ENCODE data around the gene PCYOX1L. TPM values are rescaled to one million over a fixed set of nuclear protein-coding genes. Genes with fewer than 3 reads are reported as not detected.

The PCYOX1L gene
- total and polyA plus RNA-seq, 9 of the 15 experiments (the other 6 are each of a cell fraction or from before 2014, with no cell fraction given) = 2.3 to 17.9 (median 6.0) TPM

DNA sequence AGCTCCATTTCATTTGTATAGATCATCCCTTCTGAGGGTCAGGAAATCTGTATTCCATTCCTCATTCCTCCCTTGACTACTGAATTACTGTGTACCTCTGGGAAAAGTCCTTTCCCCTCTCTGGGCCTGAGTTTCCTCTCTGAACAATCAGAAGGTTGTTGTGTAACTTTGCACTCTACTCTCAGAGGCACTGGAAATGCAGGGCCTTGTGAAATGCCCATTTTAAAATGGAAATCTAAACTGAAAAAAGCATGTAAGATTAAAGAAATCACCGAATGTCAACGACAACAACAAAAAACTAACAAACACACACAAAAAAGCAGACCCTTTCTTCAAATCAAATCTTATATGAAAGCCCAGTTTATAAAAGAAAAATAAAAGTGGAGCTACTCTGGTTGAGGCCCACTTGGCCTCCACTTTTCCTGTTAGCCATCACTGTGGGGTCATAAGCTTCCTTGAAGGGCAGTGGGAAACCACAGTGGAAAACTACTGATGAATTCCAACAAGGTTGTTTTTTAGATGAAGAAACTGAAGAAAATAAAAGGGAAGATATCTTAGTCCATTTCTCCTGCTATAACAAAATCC is 34.1 kb upstream of the PCYOX1L start:
- intact Hi-C loops (cut with micrococcal nuclease) = no loop called here
- 66% methylated on average over 2 of the region's 2 CpGs for WGBS (ENCODE audit: insufficient coverage, low coverage, missing lambda C conversion rate)
- no peaks in the 10 kb centered on the region for H3K9me1 ChIP-seq (ENCODE audit: control insufficient read depth, insufficient read depth, low read length)
- no TSS peak for BruUV-seq (replicated peaks)
- no peaks in the 10 kb centered on the region for H3K27me3 ChIP-seq (ENCODE audit: control insufficient read depth in 2 of 2, insufficient read depth in 2 of 2, low read length in 2 of 2)
- no peak overlapping the region for H3K9ac ChIP-seq (ENCODE audit: insufficient read depth in 1 of 2, low read depth in 2 of 2, low read length in 2 of 2)
- H3K4me1 ChIP-seq (replicated peaks in 1 of 2; ENCODE audit: control insufficient read depth in 2 of 2, insufficient read depth in 2 of 2, low read length in 2 of 2) = peaks cover 17 to 25% of the 10 kb centered on the region in 2 experiments
- no peak overlapping the region for H2AFZ ChIP-seq (ENCODE audit: low read depth, low read length)
- FAIRE-seq = no peak
- ATAC-seq = no peak
- H3K9me3 ChIP-seq (replicated peaks; ENCODE audit: control insufficient read depth, insufficient read depth, low read depth, low read length) = no peaks in the 10 kb centered on the region
- no peaks in the 10 kb centered on the region for H3K36me3 ChIP-seq (ENCODE audit: control insufficient read depth, insufficient read depth, low read length)
- H4K20me1 ChIP-seq (replicated peaks; ENCODE audit: control insufficient read depth, insufficient read depth, low read length) = no peaks in the 10 kb centered on the region
- no peak overlapping the region for H3K4me2 ChIP-seq (ENCODE audit: insufficient read depth, low read length)
- ChIA-PET CTCF (ENCODE audit: low intra/inter-chr PET ratio) (no interaction called here), POLR2A (interaction anchor here (0.6 to 2.0 kb wide), 3 partner anchors 8 to 22 kb away, joined by 3 to 7 read pairs (median 6); partner anchors contain the start of gene GRPEL2)
- in situ Hi-C loops (cut with MboI) = loop anchor here (5.0 kb wide), 1 partner anchor 49 kb away; no protein-coding TSS in a partner anchor
- no peak overlapping the region for H3K4me3 ChIP-seq
- DNase-seq (ENCODE audit: extremely low read depth in 1 of 4, low spot score in 3 of 4) = no peak
- H3K79me2 ChIP-seq (ENCODE audit: control insufficient read depth, insufficient read depth, low read length) = no peaks in the 10 kb centered on the region
- no peak overlapping the region for H3K27ac ChIP-seq (ENCODE audit: extremely low read depth, low read depth, low read length)
- TF ChIP-seq ZFP36 (IDR thresholded peaks at IDR 0.05; ENCODE audit: low read depth, low read length, partially characterized antibody) = no peak
- TF ChIP-seq HNRNPK (IDR thresholded peaks at IDR 0.05; ENCODE audit: low read depth, low read length, poor library complexity, severe bottlenecking) = no peak
- no peak for TF ChIP-seq PHTF2 (CRISPR knock-in tag; IDR thresholded peaks at IDR 0.05)
- TF ChIP-seq ZNF134 (CRISPR knock-in tag; conservative IDR thresholded peaks at IDR 0.05) = no peak
- TF ChIP-seq, protein P1, sequence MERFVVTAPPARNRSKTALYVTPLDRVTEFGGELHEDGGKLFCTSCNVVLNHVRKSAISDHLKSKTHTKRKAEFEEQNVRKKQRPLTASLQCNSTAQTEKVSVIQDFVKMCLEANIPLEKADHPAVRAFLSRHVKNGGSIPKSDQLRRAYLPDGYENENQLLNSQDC (CRISPR knock-in tag; IDR thresholded peaks at IDR 0.05) = no peak
- TF ChIP-seq HIVEP1 (CRISPR knock-in tag; IDR thresholded peaks at IDR 0.05) = no peak
- TF ChIP-seq, protein P2, sequence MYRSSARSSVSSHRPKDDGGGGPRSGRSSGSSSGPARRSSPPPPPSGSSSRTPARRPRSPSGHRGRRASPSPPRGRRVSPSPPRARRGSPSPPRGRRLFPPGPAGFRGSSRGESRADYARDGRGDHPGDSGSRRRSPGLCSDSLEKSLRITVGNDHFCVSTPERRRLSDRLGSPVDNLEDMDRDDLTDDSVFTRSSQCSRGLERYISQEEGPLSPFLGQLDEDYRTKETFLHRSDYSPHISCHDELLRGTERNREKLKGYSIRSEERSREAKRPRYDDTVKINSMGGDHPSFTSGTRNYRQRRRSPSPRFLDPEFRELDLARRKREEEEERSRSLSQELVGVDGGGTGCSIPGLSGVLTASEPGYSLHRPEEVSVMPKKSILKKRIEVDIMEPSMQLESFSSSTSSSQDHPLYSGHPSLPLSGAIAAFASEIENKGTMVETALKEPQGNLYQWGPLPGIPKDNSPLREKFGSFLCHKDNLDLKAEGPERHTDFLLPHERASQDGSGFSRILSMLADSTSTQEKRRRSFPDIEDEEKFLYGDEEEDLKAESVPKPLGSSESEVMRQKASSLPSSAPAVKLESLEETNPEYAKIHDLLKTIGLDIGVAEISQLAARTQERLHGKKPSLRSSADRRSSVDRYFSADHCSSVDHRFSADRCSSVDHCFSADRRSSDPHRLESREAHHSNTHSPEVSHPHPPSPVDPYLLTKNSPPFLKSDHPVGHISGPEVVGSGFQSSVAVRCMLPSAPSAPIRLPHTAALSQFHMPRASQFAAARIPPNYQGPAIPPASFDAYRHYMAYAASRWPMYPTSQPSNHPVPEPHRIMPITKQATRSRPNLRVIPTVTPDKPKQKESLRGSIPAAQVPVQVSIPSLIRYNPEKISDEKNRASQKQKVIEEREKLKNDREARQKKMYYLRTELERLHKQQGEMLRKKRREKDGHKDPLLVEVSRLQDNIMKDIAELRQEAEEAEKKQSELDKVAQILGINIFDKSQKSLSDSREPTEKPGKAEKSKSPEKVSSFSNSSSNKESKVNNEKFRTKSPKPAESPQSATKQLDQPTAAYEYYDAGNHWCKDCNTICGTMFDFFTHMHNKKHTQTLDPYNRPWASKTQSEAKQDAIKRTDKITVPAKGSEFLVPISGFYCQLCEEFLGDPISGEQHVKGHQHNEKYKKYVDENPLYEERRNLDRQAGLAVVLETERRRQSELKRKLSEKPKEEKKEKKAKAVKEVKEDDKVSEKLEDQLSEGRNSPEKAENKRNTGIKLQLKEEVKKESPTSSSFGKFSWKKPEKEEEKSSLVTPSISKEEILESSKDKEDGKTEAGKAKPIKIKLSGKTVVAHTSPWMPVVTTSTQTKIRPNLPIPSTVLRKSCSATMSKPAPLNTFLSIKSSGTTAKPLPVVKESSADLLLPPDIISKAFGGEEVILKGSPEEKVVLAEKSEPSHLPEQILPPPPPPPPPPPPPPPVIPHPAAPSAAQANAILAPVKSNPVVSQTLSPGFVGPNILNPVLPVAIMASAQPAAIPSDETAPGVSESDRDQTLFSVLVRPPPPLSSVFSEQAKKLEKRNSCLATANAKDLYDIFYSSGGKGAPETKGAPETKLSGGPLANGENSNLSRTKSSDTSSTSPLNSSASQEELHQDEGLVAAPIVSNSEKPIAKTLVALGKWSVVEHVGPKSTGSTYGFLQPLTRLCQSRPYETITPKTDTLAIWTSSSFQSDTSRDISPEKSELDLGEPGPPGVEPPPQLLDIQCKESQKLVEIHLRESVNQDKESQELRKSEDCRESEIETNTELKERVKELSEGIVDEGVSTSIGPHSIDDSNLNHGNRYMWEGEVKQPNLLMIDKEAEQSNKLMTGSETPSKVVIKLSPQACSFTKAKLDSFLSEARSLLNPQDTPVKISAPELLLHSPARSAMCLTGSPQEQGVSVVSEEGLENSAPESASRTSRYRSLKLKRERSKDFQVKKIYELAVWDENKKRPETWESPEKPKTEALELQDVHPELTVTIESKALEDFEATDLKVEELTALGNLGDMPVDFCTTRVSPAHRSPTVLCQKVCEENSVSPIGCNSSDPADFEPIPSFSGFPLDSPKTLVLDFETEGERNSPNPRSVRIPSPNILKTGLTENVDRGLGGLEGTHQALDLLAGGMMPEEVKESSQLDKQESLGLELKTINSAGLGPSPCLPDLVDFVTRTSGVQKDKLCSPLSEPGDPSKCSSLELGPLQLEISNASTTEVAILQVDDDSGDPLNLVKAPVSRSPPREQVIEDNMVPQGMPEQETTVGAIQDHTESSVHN (IDR thresholded peaks at IDR 0.05; ENCODE audit: borderline replicate concordance in 1 of 2, low read depth in 1 of 2) = no peak
- TF ChIP-seq CREBBP (IDR thresholded peaks at IDR 0.05; ENCODE audit: low read depth, low read length) = no peak
- TF ChIP-seq CBX5 (IDR thresholded peaks at IDR 0.05; ENCODE audit: borderline replicate concordance, low read depth) = no peak

Measured in K562 (cell line).